IMR-90 (cell line): ENCODE results near the gene MCCD1. TPM values are rescaled to one million over a fixed set of nuclear protein-coding genes. Genes with fewer than 3 reads are reported as not detected.

Experiments
- ATAC-seq: fragments of 200-7000 bp; cut with Tn5 transposase; 2 replicates; pipeline ENCODE4 v1.9.1; 2020; ENCODE audit warnings: low read depth, mild to moderate bottlenecking, moderate library complexity
- BruUV-seq: library from RNA; stranded (reverse); fragments of 400-500 nt; replicated peaks from 2 replicates; lab custom pipeline; 2021; lab: Mats Ljungman, UMichigan
- CTCF ChIA-PET: fragments of 300-600 bp; formaldehyde crosslinking; extraction: SDS; loops from one replicate; lab custom pipeline; 2021; ENCODE audit warnings: antibody characterized with exemption; lab: Yijun Ruan, JAX
- POLR2A ChIA-PET: fragments of 300-600 bp; sonication (Branson Sonifier 250); formaldehyde crosslinking; loops from one replicate; lab custom pipeline; 2022; ENCODE audit warnings: antibody characterized with exemption; ENCODE audit not compliant: unreplicated experiment; lab: Charles Lee
- DNase-seq: peaks from one replicate; pipeline ENCODE4 v3.0.0; 2013
- H2AFZ ChIP-seq: replicated peaks from 2 replicates; pipeline ENCODE3; 2013; ENCODE audit warnings: low read length, mild to moderate bottlenecking; ENCODE audit not compliant: poor library complexity
- H2AK5ac ChIP-seq: 2 replicates; pipeline ENCODE4 v1.6.1; 2013; ENCODE audit warnings: low read depth, low read length, inconsistent platforms
- H2AK9ac ChIP-seq: replicated peaks from 2 replicates; pipeline ENCODE3; 2013; ENCODE audit warnings: mild to moderate bottlenecking, low read depth, low read length, moderate library complexity; ENCODE audit not compliant: poor library complexity
- H2BK120ac ChIP-seq: 2 replicates; pipeline ENCODE4 v1.6.1; 2013; ENCODE audit warnings: low read depth, low read length, inconsistent platforms
- H2BK15ac ChIP-seq: 3 replicates; pipeline ENCODE4 v1.6.1; 2013; ENCODE audit warnings: low read depth, low read length, inconsistent platforms
- H2BK20ac ChIP-seq: 2 replicates; pipeline ENCODE4 v1.6.1; 2013; ENCODE audit warnings: low read depth, mild to moderate bottlenecking, inconsistent platforms, low read length, moderate library complexity
- H2BK5ac ChIP-seq: 2 replicates; pipeline ENCODE4 v1.6.1; 2013; ENCODE audit warnings: mild to moderate bottlenecking, low read depth, low read length, inconsistent platforms; ENCODE audit not compliant: poor library complexity, severe bottlenecking
- H3K14ac ChIP-seq: replicated peaks from 2 replicates; pipeline ENCODE4 v1.6.1; 2013; ENCODE audit warnings: low read depth, low read length, inconsistent platforms
- H3K18ac ChIP-seq: 2 replicates; pipeline ENCODE4 v1.6.1; 2013; ENCODE audit warnings: low read depth, low read length, control low read depth
- H3K23ac ChIP-seq: 2 replicates; pipeline ENCODE4 v1.6.1; 2013; ENCODE audit warnings: low read depth, low read length, inconsistent platforms
- H3K27ac ChIP-seq: 2 replicates; pipeline ENCODE4 v1.5.1; 2013; ENCODE audit warnings: mild to moderate bottlenecking, control low read depth, low read length; ENCODE audit not compliant: insufficient read depth
- H3K27me3 ChIP-seq: 2 replicates; pipeline ENCODE4 v1.6.1; 2013; ENCODE audit warnings: low read length; ENCODE audit not compliant: control insufficient read depth, insufficient read depth
- H3K36me3 ChIP-seq: 2 replicates; pipeline ENCODE4 v1.6.1; 2013; ENCODE audit warnings: low read length, mixed read lengths; ENCODE audit not compliant: control insufficient read depth, insufficient read depth
- H3K4ac ChIP-seq: 2 replicates; pipeline ENCODE4 v1.6.1; 2013; ENCODE audit warnings: low read depth, low read length, inconsistent platforms
- H3K4me1 ChIP-seq: 2 replicates; pipeline ENCODE4 v1.6.1; 2013; ENCODE audit warnings: low read length, mixed read lengths; ENCODE audit not compliant: control insufficient read depth, insufficient read depth
- H3K4me2 ChIP-seq: 2 replicates; pipeline ENCODE4 v1.6.1; 2013; ENCODE audit warnings: low read depth, mild to moderate bottlenecking, control low read depth, low read length, moderate library complexity
- H3K4me3 ChIP-seq: 2 replicates; pipeline ENCODE4 v1.5.1; 2013; ENCODE audit warnings: low read depth, mild to moderate bottlenecking, control low read depth, low read length, moderate library complexity; ENCODE audit not compliant: insufficient read depth
- H3K56ac ChIP-seq: 2 replicates; pipeline ENCODE4 v1.6.1; 2013; ENCODE audit warnings: low read length, inconsistent platforms; ENCODE audit not compliant: insufficient read depth; ENCODE audit errors: extremely low read depth
- H3K79me1 ChIP-seq, 2 experiments: 2 replicates each; pipeline ENCODE4 v1.6.1; 2013; ENCODE audit warnings: low read length in 2 of 2, inconsistent platforms in 1 of 2, low read depth in 1 of 2
- H3K9ac ChIP-seq: 2 replicates; pipeline ENCODE4 v1.6.1; 2013; ENCODE audit warnings: low read depth, low read length, control low read depth
- H3K9me1 ChIP-seq: 2 replicates; pipeline ENCODE4 v1.6.1; 2013; ENCODE audit warnings: low read length, inconsistent platforms; ENCODE audit not compliant: insufficient read depth
- H3K9me3 ChIP-seq: 2 replicates; pipeline ENCODE4 v1.6.1; 2013; ENCODE audit warnings: low read length; ENCODE audit not compliant: control insufficient read depth, insufficient read depth
- H4K20me1 ChIP-seq: 2 replicates; pipeline ENCODE4 v1.6.1; 2013; ENCODE audit warnings: low read length, inconsistent platforms; ENCODE audit not compliant: insufficient read depth
- H4K5ac ChIP-seq: 2 replicates; pipeline ENCODE4 v1.6.1; 2013; ENCODE audit warnings: mild to moderate bottlenecking, low read depth, low read length, control low read depth
- H4K8ac ChIP-seq, 2 experiments: 2 replicates each; pipeline ENCODE4 v1.6.1; 2013; ENCODE audit warnings: low read depth in 2 of 2, low read length in 2 of 2, control low read depth in 1 of 2, inconsistent platforms in 1 of 2
- H4K91ac ChIP-seq: 2 replicates; pipeline ENCODE4 v1.6.1; 2013; ENCODE audit warnings: low read depth, low read length, inconsistent platforms; ENCODE audit not compliant: insufficient read depth
- CEBPB ChIP-seq: IDR thresholded peaks from 2 replicates; pipeline ENCODE4 v1.6.1; 2012; ENCODE audit warnings: low read depth, low read length, improper control_type of control experiment
- CHD1 ChIP-seq: IDR thresholded peaks from 2 replicates; pipeline ENCODE4 v1.6.1; 2012; ENCODE audit warnings: low read depth, low read length, improper control_type of control experiment
- CTCF ChIP-seq: conservative IDR thresholded peaks from 2 replicates; pipeline ENCODE4 v1.5.1; 2012; ENCODE audit warnings: mild to moderate bottlenecking, low read depth, low read length, improper control_type of control experiment
- MAFK ChIP-seq: IDR thresholded peaks from 2 replicates; pipeline ENCODE4 v1.6.1; 2012; ENCODE audit warnings: low read depth, low read length, improper control_type of control experiment
- MXI1 ChIP-seq: IDR thresholded peaks from 2 replicates; pipeline ENCODE4 v1.6.1; 2012; ENCODE audit warnings: low read depth, mild to moderate bottlenecking, low read length, moderate library complexity, borderline replicate concordance
- NFE2L2 ChIP-seq: fragments of 150-350 bp; IDR thresholded peaks from 2 replicates; pipeline ENCODE4 v1.6.1; 2016; ENCODE audit warnings: low read depth, mild to moderate bottlenecking, low read length
- POLR2A ChIP-seq: IDR thresholded peaks from 2 replicates; pipeline ENCODE4 v1.6.1; 2012; ENCODE audit warnings: mild to moderate bottlenecking, low read depth, low read length
- RCOR1 ChIP-seq: IDR thresholded peaks from 2 replicates; pipeline ENCODE4 v1.6.1; 2012; ENCODE audit warnings: mild to moderate bottlenecking, low read length, improper control_type of control experiment; ENCODE audit not compliant: insufficient replicate concordance
- RFX5 ChIP-seq: IDR thresholded peaks from 2 replicates; pipeline ENCODE4 v1.8.0; 2012; ENCODE audit warnings: low read depth, mild to moderate bottlenecking, low read length, moderate library complexity
- WGBS, 2 experiments: methylation state at CpG; one replicate each; pipeline versions ENCODE4 v1.1.5 to v1.1.7; 2013; ENCODE audit warnings: missing lambda C conversion rate in 2 of 2; ENCODE audit not compliant: insufficient read length in 1 of 2; ENCODE audit errors: extremely low coverage in 2 of 2; 5-methylcytosine and 5-hydroxymethylcytosine counted together
- dilution Hi-C: fragments of 300-500 bp; cut with HindIII; formaldehyde crosslinking; loops from one replicate; pipeline ENCODE4 v1.14.3; 2018; ENCODE audit warnings: low sequenced_read_pairs; ENCODE audit not compliant: unreplicated experiment
- in situ Hi-C: fragments of 300-500 bp; cut with MboI; formaldehyde crosslinking; loops from 3 replicates; pipeline ENCODE4 v1.14.3; 2019; ENCODE audit warnings: low sequenced_read_pairs, inconsistent platforms, mixed read lengths
- intact Hi-C: fragments of 100-400 bp; cut with micrococcal nuclease; formaldehyde crosslinking; loops from 2 replicates; pipeline ENCODE4 v1.10.0; 2022
- polyA plus RNA-seq, 3 experiments: library from polyadenylated mRNA; depleted of rRNA; stranded (reverse); fragments of >200 nt; gene quantifications; 2 replicates each; pipeline ENCODE4 v1.2.3, GENCODE V29; 2012; ENCODE audit warnings: low replicate concordance in 1 of 3
- total RNA-seq: library from RNA; depleted of rRNA; stranded (reverse); fragments of >200 nt; gene quantifications from 2 replicates; pipeline ENCODE4 v1.2.3, GENCODE V29; 2012

The MCCD1 gene
- total and polyA plus RNA-seq, 2 of the 4 experiments (the other 2 are of a cell fraction): not detected

DNA sequence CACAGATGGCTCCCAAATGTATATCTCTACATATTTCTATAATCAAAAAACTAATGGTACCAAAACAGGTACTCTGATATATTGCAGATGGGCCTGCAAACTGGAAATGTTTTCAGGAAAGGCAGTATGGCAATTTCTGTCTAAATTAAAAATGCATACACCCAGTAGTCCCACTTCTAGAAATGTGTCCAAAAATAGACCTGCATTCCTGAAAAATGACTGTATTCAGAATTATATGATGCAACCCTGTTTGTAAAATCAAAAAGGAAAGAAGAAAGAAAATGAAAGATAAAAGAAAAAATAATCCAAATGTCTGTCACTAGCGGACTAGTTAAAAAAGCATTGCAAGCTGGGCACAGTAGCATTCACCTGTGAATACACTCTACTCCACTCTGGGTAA, 43.7 kb upstream of the MCCD1 start:
- dilution Hi-C loops (no loop called here), in situ Hi-C loops (no loop called here), intact Hi-C loops (no loop called here)
- 0 out of 2 replicates have a peak overlapping the region, but pooled peaks have one; percentile 76 for H3K23ac ChIP-seq
- H2BK5ac ChIP-seq: peak overlapping the region; percentile 34
- H3K9me3 ChIP-seq: no peaks in the 10 kb centered on the region
- peaks cover 3% of the 10 kb centered on the region; the same call in 1 of the 2 replicates for H3K27me3 ChIP-seq
- H3K4me2 ChIP-seq: peak overlapping the region; percentile 83; the same call in 1 of the 2 replicates
- H3K36me3 ChIP-seq: no peaks in the 10 kb centered on the region
- H3K9me1 ChIP-seq: no peaks in the 10 kb centered on the region
- peak overlapping the region; percentile 88; the same call in 1 of the 2 replicates for H2BK20ac ChIP-seq
- H3K27ac ChIP-seq: no peak overlapping the region
- H2AK9ac ChIP-seq: no peak overlapping the region
- no peak overlapping the region for H3K9ac ChIP-seq
- no peak overlapping the region for H3K18ac ChIP-seq
- H3K14ac ChIP-seq: peak overlapping the region; percentile 68; the same call in 1 of the 2 replicates
- TF ChIP-seq NFE2L2: no peak
- TF ChIP-seq RFX5: no peak
- TF ChIP-seq CTCF: no peak
- TF ChIP-seq MAFK: no peak
- TF ChIP-seq CHD1: no peak
- peak; percentile 83 for TF ChIP-seq CEBPB
- TF ChIP-seq MXI1: no peak
- no peak for TF ChIP-seq RCOR1
- no peak for TF ChIP-seq POLR2A
- no peak overlapping the region for H2AK5ac ChIP-seq
- H4K91ac ChIP-seq: peak overlapping the region; percentile 72
- no peaks in the 10 kb centered on the region for H4K20me1 ChIP-seq
- peaks cover 2% of the 10 kb centered on the region; the same call in 1 of the 2 replicates for H3K4me1 ChIP-seq
- no TSS peak for BruUV-seq
- no peak; the same call in 1 of the 2 replicates for ATAC-seq
- H3K56ac ChIP-seq: peak overlapping the region; percentile 41; the same call in 1 of the 2 replicates
- peak overlapping the region; percentile 93 for H2BK120ac ChIP-seq
- WGBS, 2 experiments: no CpG with 5 or more reads among the region's 1 CpG
- peak overlapping the region; percentile 52; the same call in 1 of the 2 replicates for H3K4ac ChIP-seq
- peak overlapping the region; percentile 82 for H2AFZ ChIP-seq
- peak overlapping the region in 1 of 2 experiments; percentile 66; a peak in 3 of 4 replicates for H4K8ac ChIP-seq
- CTCF ChIA-PET: no interaction called here
- POLR2A ChIA-PET: no interaction called here
- H2BK15ac ChIP-seq: no peak overlapping the region; the same call in 2 of the 3 replicates
- H3K79me1 ChIP-seq: peaks cover 0 to 4% of the 10 kb centered on the region in 2 experiments; a peak in 1 of 4 replicates
- peak; percentile 38 for DNase-seq
- H4K5ac ChIP-seq: no peak overlapping the region; the same call in 1 of the 2 replicates
- no peak overlapping the region for H3K4me3 ChIP-seq
